Stimulated activated CD8-positive, alpha-beta memory T cell treated with anti-CD3 and anti-CD28 coated beads, Interleukin-15, amount 100 ng/mL, for 24 hours (primary cell): ENCODE data around the gene RBM17.
"Not testable (repeated sequence)": the region's sequence is repeated elsewhere in the genome, so short reads cannot be mapped to it uniquely, and the experiment has no call there.

ENCODE experiments used
- DNase-seq: peaks from one replicate; pipeline ENCODE4 v3.0.0-alpha.2; 2020; ENCODE audit warnings: low read depth

The RBM17 gene

DNA sequence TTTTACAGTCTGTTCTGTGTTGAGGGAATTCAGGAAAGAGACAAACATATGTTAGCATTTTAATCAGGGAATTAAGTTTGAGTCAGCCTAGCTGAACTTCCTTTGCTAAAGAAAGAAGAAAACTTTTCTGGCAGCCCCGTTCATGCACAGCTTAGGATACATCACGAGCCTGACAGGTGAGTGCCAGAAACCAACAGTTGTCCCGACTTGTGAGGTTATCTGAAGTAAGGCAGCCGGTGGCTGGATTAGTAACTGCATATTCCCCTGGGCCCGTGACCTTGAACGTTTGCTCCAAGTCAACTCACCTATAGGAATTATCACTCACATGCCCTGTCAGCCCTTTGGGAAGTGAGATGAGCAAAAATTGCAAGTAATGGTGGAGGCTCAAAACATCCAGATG, 24.1 kb downstream of the RBM17 start:
- DNase-seq: no peak

DNA sequence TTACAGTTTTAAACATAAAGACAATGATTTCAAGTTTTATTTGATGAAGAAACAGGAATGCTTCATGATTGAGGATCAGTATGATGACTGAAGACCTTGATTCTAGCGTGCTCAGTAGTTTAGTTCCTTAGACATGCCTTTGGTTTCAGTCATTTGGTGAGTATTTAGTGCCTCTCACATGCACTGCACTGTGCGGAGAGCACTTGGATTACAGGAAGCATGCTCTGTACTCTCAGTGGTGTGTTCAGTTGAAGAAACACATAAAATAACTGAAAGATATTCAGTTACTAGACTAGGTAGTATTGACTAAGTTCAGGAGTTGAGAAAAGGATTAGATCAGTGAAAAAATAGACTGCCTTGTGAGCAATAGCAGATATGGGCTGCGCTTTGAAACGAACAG, 25.5 kb downstream of the RBM17 start:
- no peak for DNase-seq

DNA sequence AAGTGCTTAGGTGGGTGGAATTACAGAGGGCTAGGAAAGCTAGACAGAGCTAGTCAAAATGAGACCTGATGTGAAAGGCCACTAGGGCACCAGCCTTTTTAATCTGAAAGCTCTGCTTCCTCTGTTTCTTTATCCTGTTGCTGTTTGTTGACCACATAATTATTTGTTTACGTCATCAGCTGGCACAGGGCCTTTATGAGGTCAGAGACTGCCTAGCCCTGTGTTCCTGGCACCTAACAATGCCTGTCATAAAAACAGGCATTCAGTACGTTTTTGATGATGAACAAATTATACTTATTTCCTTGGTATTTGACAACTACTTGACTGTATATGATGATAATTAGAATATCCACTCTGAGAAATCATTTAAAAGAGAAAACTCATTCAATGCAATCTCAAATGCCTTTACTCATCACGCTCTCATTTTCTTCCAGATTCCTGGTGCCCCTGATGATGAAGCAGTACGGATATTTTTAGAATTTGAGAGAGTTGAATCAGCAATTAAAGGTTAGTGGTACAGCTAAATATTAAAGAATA, 26.0 kb downstream of the RBM17 start:
- DNase-seq: no peak

DNA sequence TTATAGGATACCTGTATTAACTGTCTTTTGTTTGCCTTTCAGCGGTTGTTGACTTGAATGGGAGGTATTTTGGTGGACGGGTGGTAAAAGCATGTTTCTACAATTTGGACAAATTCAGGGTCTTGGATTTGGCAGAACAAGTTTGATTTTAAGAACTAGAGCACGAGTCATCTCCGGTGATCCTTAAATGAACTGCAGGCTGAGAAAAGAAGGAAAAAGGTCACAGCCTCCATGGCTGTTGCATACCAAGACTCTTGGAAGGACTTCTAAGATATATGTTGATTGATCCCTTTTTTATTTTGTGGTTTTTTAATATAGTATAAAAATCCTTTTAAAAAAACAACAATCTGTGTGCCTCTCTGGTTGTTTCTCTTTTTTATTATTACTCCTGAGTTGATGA, 26.6 kb downstream of the RBM17 start:
- DNase-seq: no peak

DNA sequence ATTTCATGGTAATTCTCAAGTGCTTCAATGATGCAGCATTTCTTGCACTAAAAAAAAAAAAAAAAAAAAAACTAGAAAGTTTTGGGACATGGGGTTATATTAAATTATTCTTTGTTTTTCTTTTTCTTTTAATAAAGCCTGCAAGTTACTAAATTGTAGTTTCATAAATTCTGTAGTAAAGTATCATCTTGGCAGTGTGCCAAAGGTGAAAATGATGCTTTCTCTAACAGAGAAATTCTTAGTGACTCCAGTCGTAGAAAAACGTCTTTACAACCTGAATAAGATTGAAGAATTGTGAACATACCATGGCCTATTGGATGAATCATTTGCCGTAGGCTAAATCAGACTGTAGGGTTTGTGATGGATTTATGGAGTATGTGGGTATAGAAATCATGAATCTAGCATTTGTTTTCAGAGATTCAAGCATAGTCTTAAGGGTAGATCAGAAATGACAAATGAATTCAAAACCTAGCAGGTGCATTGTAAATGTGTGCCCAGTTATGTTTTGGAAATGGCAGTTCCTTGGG, 27.1 kb downstream of the RBM17 start:
- DNase-seq: no peak

DNA sequence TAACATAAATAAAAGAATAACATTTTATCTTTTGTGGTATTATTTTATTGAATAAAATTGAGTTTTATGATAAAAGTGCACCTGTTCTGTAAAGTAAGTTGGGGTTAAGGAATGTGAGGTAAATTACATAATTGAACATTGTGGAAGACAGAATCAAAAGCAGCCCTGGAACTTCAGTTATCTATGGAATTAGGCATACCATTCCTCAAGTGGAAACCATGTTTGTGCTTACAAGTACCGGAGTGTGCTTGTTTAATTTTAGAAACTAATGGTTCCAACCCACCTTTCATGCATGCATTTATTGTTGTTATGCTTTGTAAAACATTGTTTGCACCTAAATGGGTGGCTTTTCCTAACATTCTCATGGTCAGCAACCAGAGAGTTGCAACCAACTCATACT, 28.0 kb downstream of the RBM17 start:
- no peak for DNase-seq

DNA sequence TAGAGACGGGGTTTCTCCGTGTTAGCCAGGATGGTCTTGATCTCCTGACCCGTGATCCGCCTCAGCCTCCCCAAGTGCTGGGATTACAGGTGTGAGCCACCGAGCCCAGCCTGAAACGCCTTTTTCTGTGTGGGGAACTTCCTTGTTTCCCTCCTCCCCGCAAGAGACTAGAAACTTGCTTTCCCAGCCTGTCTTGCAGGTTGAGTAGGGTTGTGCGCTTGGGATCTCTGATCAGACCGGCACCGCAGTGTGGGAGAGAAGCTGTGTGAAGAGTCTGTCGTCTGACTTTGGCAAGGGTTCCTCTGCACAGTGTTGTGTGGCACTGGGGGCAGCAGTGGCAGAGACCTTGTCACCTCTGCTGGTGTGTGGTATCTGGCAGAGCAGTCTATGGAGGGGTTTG, 28.9 kb downstream of the RBM17 start:
- no peak for DNase-seq

DNA sequence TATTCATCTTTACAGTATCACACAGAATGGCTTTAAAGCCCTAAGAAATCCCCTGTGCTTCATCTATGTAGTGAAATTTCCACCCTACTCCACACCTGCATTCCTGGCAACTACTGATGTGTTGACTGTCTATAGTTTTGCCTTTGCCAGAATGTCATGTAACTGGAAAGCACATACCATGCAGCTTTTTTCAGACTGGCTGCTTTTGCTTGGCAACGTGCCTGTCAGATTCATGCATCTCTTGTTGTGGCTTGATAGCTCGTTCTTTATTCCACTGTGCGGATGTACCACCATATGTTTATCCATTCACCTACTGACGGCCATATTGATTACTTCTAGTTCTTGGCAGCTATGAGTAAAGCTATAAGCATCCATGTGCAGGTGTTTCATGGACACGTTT, 30.6 kb downstream of the RBM17 start:
- no peak for DNase-seq

DNA sequence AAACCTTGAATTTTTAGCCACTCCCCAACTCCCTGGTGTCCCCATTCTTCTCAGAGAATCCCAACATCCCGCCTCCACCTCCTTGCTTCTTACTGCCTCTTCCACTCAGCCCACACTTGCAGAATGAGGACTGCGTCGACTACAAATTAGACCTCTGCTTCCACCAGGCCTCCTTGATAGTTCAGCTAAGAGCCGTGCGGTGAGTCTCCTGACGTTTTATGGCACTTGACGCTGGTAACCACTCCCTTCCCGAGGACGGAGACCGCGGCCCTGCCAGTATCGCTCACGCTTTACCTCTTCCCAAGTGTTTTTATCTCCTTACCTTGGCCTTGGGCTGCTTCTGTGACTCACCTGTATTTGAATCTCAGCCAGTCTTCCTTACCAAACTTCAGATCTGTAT, 31.1 kb downstream of the RBM17 start:
- no peak for DNase-seq

DNA sequence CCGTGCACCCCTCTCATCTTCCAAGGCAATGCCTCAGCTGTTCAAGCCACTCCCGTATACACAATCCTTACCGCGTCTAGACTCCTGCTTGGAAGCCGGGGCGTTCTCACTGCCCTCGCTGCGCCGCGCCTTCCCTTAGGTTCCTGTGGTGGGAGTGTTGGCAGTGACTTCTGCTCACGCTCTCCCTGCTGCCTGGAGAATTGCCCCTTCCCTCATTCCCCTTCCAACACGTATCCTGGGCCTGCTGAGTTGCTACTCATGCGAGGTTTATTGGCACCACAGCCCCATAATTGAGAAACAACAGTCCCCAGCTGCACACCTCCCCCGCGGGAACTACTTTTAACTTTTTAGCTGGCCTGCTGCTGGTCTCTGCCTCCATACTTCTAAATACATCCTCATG, 31.9 kb downstream of the RBM17 start:
- no peak for DNase-seq

DNA sequence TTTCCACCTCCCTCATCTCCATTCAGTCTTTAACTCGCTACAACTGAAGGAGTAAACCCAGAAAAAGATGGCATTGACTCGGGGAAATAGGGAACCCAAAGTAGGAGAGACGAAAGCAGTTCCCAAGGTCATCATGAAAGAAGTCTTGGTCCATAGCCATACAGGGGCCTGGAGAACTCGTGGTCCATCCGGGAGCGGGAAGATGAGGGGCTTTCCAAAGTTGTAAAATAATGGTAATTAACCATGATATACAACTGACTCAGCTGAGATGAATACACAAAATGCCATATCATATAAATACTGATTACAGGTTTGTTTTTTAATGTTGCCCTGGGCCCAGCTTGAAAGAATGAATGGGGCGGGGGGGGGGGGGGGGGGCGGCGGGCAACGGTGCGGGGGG, 32.3 kb downstream of the RBM17 start:
- no peak for DNase-seq

DNA sequence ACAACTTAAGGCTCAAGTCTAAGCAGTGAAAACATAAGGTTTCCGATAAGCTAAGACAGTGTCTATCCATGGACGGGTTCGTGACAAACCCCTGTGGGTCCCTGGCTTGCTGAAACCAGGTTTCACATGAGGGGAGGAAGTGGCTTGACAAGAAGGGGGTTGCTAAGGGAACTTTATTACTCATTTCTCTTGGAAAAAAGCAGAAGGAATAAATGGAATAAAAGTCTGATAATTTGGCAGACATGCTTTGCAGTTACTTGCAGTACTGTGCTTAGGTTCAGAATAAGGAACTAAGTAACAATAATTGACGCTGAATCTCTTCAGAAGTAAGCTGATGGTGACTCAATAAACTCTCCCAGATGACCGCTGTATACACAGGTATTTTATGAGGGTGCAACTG, 34.7 kb downstream of the RBM17 start:
- no peak for DNase-seq

DNA sequence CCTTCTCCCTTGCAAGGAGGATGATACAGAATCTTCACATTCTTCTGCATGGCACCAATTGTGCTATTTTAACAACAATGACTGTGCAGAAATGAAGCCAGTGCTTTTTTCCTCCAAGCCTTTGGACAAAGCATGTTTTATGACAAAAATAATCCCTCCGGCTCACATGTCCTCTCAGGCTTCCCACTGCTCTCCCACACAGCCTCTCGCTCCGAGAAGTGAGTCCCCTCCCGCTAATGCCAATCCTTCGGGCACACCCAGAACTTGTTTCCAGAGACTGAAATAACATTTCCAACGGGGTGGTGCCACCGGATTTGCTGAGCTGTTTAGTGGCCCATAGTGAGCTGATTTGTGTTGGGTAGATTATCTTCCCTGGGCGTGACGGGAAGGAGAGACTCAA, 35.8 kb downstream of the RBM17 start:
- no peak for DNase-seq

DNA sequence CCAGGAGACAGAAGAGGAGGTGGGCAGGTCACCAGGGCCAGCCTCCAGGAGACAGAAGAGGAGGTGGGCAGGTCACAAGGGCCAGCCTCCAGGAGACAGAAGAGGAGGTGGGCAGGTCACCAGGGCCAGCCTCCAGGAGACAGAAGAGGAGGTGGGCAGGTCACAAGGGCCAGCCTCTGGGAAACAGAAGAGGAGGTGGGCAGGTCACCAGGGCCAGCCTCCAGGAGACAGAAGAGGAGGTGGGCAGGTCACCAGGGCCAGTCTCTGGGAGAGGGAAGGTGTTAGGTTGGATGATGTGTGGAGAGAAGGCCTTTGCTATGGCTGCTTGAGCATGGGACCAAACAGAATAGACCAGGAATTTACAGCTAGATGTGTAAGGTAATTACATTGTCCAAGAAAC, 38.6 kb downstream of the RBM17 start:
- DNase-seq: not testable (repeated sequence)

DNA sequence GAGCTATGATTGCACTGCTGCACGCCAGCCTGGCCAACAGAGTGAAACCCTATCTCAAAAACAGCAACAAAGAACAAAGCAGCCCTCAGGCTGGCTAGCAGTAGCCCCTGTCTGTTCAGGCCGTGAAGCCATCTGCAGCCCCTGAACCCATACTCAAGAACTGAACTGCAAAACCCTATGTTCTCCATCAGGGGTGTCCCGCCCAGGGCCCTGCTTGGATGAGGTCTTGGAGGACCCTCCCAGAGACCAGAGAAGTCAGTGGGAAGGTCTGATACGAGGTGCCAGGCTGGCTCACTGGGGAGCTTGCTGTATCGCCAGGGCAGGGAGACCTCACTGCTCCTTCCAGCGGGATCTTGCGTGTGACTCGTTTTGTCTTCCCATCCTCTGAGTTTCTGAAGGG, 39.3 kb downstream of the RBM17 start:
- DNase-seq: no peak

DNA sequence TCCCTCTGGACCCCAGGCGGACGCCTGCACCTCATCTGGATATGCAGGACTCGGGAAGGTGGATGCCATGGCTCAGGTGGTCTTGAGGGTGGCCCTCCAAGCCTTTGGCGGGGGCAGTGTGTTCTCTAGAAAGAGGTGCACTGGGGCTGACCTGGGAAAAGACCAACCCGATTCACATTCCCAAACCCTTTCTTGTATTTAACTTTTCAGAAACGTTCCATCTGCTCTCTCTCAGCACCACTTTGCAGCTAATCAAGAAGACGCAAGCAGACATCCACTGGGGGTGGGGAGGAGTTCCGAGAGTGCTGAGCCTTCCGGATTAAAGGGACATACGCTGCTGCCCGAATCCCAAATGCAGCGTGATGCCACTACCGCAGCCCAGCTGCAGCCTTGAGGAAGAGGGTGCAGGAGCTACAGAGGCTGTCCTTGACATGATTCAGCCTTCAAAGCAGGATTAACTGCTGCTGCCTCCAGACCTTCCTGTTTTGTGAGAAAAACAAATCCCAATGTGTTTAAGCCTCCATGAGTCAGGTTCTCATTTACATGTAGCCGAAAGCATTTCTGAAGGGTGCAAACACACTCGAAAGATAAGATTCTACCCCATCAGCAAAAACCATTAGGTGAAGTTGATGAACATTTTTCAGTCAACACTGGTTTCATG, 39.9 kb downstream of the RBM17 start:
- DNase-seq: no peak

DNA sequence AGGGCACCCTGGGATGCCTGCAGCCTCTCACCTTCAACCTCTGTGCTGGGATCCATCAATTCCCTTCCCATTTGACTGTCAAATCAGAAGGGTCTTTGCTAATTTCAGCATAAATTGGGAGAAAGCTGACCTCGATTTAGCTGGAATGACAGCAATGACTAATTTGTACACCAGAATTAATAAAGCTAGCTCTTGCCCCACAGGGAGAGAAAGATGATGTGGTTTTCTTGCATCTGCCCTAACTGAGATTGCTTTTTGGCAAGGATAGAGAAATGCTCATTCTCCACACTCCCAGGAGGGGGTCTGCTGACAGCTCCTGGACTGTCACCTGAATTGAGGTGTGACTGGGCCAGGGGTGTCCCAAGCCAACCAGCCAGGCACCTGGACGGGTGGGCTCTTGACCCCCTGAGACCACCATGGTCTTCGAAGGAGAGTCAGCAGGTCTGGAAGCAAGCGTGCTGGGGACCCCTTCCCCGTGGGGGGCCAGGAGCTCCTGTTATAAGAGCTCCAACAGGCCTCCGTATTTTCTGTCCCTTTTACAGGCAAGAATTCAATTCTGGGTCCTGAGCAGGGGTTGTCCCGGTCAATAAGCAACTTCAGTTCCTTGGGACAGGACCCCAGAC, 42.1 kb downstream of the RBM17 start:
- no peak for DNase-seq

DNA sequence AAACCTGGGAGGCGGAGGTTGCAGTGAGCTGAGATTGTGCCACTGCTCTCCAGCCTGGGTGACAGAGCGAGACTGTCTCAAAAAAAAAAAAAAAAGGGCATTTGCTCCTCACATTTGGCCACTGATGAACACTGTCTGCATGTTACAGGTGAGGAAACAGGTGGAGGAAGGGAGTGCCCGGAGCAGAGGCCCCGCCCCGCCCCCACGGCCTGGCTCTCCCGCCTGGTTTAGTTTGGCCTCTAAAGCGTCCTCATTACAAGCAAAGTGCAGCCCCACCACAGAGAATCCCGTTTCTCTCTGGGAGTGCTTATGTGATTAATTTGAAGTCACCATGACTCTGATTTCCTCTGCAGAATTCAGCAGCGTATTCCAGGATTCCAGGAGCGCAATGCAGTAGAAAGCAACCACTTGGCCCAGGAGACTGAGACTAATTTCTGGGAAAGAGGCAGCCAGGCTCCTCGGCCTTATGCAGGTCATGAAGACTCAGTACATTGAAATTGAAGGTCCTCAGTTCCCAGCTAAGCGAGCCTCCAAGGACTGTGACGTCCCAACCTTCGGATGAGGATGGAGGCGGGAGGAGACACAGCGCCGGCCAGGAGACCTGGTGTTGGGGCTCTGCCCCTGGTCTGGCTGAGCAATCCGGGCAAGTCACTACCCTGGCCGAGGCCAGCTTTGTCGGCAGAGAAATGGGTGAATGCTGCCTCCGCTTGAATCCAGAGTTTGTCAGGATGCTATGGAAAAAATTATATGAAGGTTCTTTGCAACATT, 44.7 kb downstream of the RBM17 start:
- no peak for DNase-seq

DNA sequence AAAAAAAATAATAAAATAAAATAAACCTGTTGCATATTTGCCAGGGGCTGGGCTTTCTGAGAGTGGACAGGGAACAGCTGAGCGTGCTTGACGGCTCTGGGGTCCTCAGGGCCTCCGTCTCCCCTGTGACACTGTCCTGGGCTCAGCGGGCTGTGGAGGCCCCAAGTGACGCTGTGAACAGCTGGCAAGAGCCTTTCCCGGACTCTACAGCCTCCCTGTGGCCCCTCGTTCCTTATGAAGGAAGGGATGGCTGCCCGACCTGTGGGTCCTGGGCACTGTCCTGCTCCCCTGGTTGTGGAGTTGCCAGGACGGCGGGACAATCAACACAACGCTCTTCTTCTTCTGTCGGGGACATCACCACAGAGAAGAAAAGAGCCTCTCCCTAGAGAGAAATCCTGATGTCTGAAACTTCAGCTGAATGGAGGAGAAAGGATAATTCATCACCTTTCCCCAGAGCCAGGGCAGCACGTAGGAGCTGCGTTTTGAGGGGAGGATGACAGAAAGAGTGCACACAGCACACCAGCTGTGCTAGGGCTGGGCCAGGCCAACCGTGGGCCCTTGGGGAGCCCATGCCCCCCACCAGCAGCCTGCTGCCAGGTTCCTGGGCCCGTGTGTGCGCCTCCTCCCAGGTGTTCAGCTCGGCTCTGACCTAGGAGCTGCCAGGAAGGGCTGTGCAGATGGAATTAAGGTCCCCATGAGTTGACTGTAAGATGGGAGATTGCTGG, 45.4 kb downstream of the RBM17 start:
- DNase-seq: no peak

DNA sequence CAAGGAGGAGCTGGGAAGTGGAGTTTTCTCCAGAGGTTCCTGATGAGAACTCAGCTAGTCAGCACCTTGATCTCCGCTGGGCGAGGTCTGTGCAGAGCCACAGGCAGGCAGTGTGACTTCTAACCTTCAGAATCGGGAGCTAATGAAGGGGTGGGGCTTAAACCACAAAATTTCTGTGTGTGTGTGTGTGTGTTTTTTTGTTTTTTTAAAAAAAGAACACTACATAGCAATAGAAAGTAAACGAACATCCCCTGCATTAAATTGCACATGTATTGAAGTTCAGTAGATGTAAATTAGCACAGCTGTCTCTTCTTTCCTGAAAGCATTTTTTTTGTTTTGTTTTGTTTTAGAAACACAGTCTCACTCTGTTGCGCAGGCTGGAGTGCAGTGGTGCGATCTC, 46.2 kb downstream of the RBM17 start:
- no peak for DNase-seq

DNA sequence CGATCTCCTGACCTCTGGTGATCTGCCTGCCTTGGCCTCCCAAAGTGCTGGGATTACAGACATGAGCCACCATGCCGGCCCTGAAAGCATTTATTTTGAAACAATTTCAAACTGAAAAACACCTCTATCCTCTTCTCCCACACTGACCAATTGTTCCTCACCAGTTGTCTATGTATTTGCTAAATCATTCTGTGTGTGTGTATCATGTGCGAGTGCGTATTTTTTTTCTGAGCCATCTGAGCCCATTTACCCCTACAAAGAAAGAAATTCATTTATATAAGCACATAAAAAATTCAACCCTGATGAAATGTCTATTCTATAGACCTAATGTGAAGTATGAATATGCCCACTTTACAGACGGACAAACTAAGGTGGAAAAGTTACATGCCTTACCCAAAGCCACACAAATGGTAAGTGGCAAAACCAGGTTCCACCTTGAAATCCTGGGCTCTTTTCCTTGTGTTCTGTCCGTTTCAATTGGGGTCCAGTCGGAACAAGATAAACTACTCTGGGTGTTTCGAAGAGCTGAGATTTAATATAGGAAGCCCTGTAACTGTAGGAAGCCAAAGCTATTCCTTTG, 46.8 kb downstream of the RBM17 start:
- DNase-seq: no peak
